Lower lobe of right lung (tissue), 2 donors: Measurements from ENCODE around the gene MACO1. TPM values are rescaled to one million over a fixed set of nuclear protein-coding genes. Genes with fewer than 3 reads are reported as not detected.

Source experiments
- ATAC-seq, 2 donors: fragments of 200-7000 bp; cut with Tn5 transposase; one replicate each; pipeline ENCODE4 v1.9.1; 2020 to 2022; ENCODE audit warnings: mild to moderate bottlenecking in 2 of 2, moderate library complexity in 2 of 2
- DNase-seq: peaks from one replicate; pipeline ENCODE4 v3.0.0-alpha.2; 2020
- H3K27ac ChIP-seq: fragments of 200-600 bp; one replicate; pipeline ENCODE4 v1.8.0; 2022
- H3K27me3 ChIP-seq: fragments of 200-600 bp; one replicate; pipeline ENCODE4 v1.8.0; 2022; ENCODE audit warnings: low read depth
- H3K36me3 ChIP-seq: fragments of 200-600 bp; one replicate; pipeline ENCODE4 v1.8.0; 2022; ENCODE audit warnings: mild to moderate bottlenecking
- H3K4me1 ChIP-seq: fragments of 200-600 bp; one replicate; pipeline ENCODE4 v1.8.0; 2022
- H3K4me3 ChIP-seq: fragments of 200-600 bp; one replicate; pipeline ENCODE4 v1.8.0; 2022; ENCODE audit warnings: mild to moderate bottlenecking
- H3K9me3 ChIP-seq: fragments of 200-600 bp; one replicate; pipeline ENCODE4 v1.8.0; 2022
- CTCF ChIP-seq: fragments of 200-600 bp; IDR thresholded peaks from one replicate; pipeline ENCODE4 v1.8.0; 2022; ENCODE audit warnings: antibody characterized with exemption, mild to moderate bottlenecking
- intact Hi-C: fragments of 100-400 bp; cut with DNase I; formaldehyde crosslinking; loops from one replicate; pipeline ENCODE4 v1.11.0; 2022
- total RNA-seq: library from RNA; stranded (reverse); fragmentation: NEBNext Ultra II Directional; extraction: Animal tissue kit (Norgen Biotek cat#: 25700); gene quantifications from one replicate; pipeline ENCODE4 v1.2.1, GENCODE V29; 2021
- donor health status: DM: no; HTN: yes; CAD: no; lungs with severe emphysema.

MACO1 gene
- total RNA-seq, 1 donor from 2014 or later, result 19.7 TPM

DNA sequence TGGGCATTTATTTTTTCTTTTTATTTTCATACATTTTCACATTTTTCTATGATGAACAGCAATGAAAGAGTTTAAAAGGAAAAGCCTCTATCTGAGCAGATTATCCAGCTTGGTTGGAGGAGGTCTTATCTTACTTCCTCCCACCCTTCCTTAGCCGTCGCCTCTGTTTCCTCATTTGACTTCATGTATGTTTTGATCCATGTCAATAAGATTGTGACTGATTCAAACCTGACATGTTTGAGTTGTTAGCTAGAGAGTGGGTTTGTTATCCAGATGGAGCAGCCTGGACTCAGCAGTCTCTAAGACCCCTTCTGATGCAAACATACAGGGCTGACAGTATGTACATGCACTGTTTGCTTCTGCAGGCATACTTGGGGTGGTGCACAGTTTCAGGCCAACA, 31.2 kb downstream of the MACO1 start:
- Histone ChIP-seq H3K4me1 (peaks cover 17% of the 10 kb centered on the region), H3K4me3 (no peak overlapping the region), H3K36me3 (peaks cover 46% of the 10 kb centered on the region), H3K27ac (no peak overlapping the region), H3K9me3 (no peaks in the 10 kb centered on the region), H3K27me3 (no peaks in the 10 kb centered on the region)
- DNase-seq (no peak), ATAC-seq (no peak)
- intact Hi-C loops, result no loop called here
- TF ChIP-seq CTCF, result no peak

- DNase-seq (no peak), ATAC-seq (no peak)
- no peak overlapping the region for H3K27ac ChIP-seq
- peaks cover 23% of the 10 kb centered on the region for H3K4me1 ChIP-seq
- H3K4me3 ChIP-seq, result no peak overlapping the region
- H3K27me3 ChIP-seq, result no peaks in the 10 kb centered on the region
- no peaks in the 10 kb centered on the region for H3K9me3 ChIP-seq
- H3K36me3 ChIP-seq, result peaks cover 38% of the 10 kb centered on the region
- intact Hi-C loops, result no loop called here
- no peak for TF ChIP-seq CTCF
Observed at GRCh38 chr1:25462732-25463131, 32.0 kb downstream of the MACO1 start.

- ATAC-seq, result no peak
- no peak for DNase-seq
- H3K4me3 ChIP-seq, result no peak overlapping the region
Observed at GRCh38 chr1:25467193-25467592, 36.5 kb downstream of the MACO1 start.

GRCh38 chr1:25467616-25468015, 36.9 kb downstream of the MACO1 start:
- intact Hi-C loops, result no loop called here
- no peak for TF ChIP-seq CTCF
- no peak for DNase-seq
- Histone ChIP-seq H3K27ac (no peak overlapping the region), H3K9me3 (no peaks in the 10 kb centered on the region), H3K4me1 (peaks cover 7% of the 10 kb centered on the region), H3K27me3 (no peaks in the 10 kb centered on the region), H3K36me3 (peaks cover 3% of the 10 kb centered on the region), H3K4me3 (no peak overlapping the region)
- no peak for ATAC-seq

More at GRCh38 chr1:25467193-25467592, 36.5 kb downstream of the MACO1 start:
- Histone ChIP-seq H3K4me1 (peaks cover 7% of the 10 kb centered on the region), H3K27me3 (no peaks in the 10 kb centered on the region), H3K27ac (no peak overlapping the region), H3K36me3 (peaks cover 7% of the 10 kb centered on the region), H3K9me3 (no peaks in the 10 kb centered on the region)
- intact Hi-C loops, result no loop called here
- no peak for TF ChIP-seq CTCF

- no peaks in the 10 kb centered on the region for H3K27me3 ChIP-seq
- H3K36me3 ChIP-seq, result no peaks in the 10 kb centered on the region
- H3K4me1 ChIP-seq, result peaks cover 7% of the 10 kb centered on the region
- no peaks in the 10 kb centered on the region for H3K9me3 ChIP-seq
- H3K27ac ChIP-seq, result no peak overlapping the region
- no peak overlapping the region for H3K4me3 ChIP-seq
- TF ChIP-seq CTCF, result no peak
- ATAC-seq (no peak), DNase-seq (no peak)
- intact Hi-C loops, result no loop called here
Observed at GRCh38 chr1:25468033-25468432, 37.3 kb downstream of the MACO1 start.

- Histone ChIP-seq H3K27me3 (no peaks in the 10 kb centered on the region), H3K27ac (no peak overlapping the region), H3K9me3 (no peaks in the 10 kb centered on the region), H3K4me1 (peaks cover 7% of the 10 kb centered on the region), H3K36me3 (no peaks in the 10 kb centered on the region), H3K4me3 (no peak overlapping the region)
- no peak for DNase-seq
- ATAC-seq, result no peak
- TF ChIP-seq CTCF, result no peak
- intact Hi-C loops, result no loop called here
Observed at GRCh38 chr1:25469177-25469576, 38.5 kb downstream of the MACO1 start.
